HL-60 (cell line): ENCODE measurements around the gene AGBL4.

Experiments used
- CTCF ChIP-seq: IDR thresholded peaks from one replicate; pipeline ENCODE4 v1.5.1; 2011; ENCODE audit warnings: low read length, control low read depth, inconsistent platforms; ENCODE audit not compliant: insufficient read depth
- GABPA ChIP-seq: IDR thresholded peaks from 2 replicates; pipeline ENCODE4 v1.6.1; 2012; ENCODE audit warnings: low read depth
- POLR2AphosphoS5 ChIP-seq: IDR thresholded peaks from 2 replicates; pipeline ENCODE4 v1.6.1; 2012; ENCODE audit warnings: low read depth
- REST ChIP-seq: IDR thresholded peaks from 2 replicates; pipeline ENCODE4 v1.6.1; 2012; ENCODE audit warnings: low read depth; ENCODE audit not compliant: insufficient replicate concordance
- SPI1 ChIP-seq: IDR thresholded peaks from 2 replicates; pipeline ENCODE4 v1.6.1; 2012; ENCODE audit warnings: low read depth, mild to moderate bottlenecking, borderline replicate concordance

GRCh38 chr1:48524892-48525467, 1498.8 kb downstream of the AGBL4 start:
- TF ChIP-seq CTCF (no peak), POLR2AphosphoS5 (no peak), REST (no peak), GABPA (no peak), SPI1 (no peak)
